KOPT-K1 (cell line): ENCODE measurements around the gene ACOXL.
"Not testable (repeated sequence)": the region's sequence is repeated elsewhere in the genome, so short reads cannot be mapped to it uniquely, and the experiment has no call there.

Experiments used
- H3K27ac ChIP-seq: fragments of 200-600 bp; sonication (generic); 2 replicates; pipeline ENCODE4 v1.5.1; 2016; ENCODE audit warnings: antibody characterized with exemption, mild to moderate bottlenecking, low read depth, low read length; ENCODE audit not compliant: poor library complexity, severe bottlenecking
- H3K36me3 ChIP-seq: fragments of 200-600 bp; sonication (generic); 2 replicates; pipeline ENCODE4 v1.5.1; 2017; ENCODE audit warnings: antibody characterized with exemption, mild to moderate bottlenecking, low read length, moderate library complexity; ENCODE audit not compliant: insufficient read depth
- H3K9me3 ChIP-seq: fragments of 200-600 bp; sonication (generic); 2 replicates; pipeline ENCODE4 v1.5.1; 2017; ENCODE audit warnings: antibody characterized with exemption, low read length, mild to moderate bottlenecking; ENCODE audit not compliant: insufficient read depth, poor library complexity, severe bottlenecking

ACOXL gene

GRCh38 chr2:111071600-111072171 lies 339.3 kb downstream of the ACOXL start:
- H3K27ac ChIP-seq = no peak overlapping the region
- H3K9me3 ChIP-seq = peaks cover 11% of the 10 kb centered on the region
- no peaks in the 10 kb centered on the region for H3K36me3 ChIP-seq

- H3K27ac ChIP-seq = no peak overlapping the region
- peaks cover 11% of the 10 kb centered on the region for H3K9me3 ChIP-seq
- H3K36me3 ChIP-seq = no peaks in the 10 kb centered on the region
Measured at GRCh38 chr2:111072220-111072871, 340.0 kb downstream of the ACOXL start.

GRCh38 chr2:111082659-111083058 lies 350.3 kb downstream of the ACOXL start:
- not testable (repeated sequence) for H3K9me3 ChIP-seq, H3K27ac ChIP-seq, H3K36me3 ChIP-seq

GRCh38 chr2:111091811-111092211 lies 359.4 kb downstream of the ACOXL start:
- H3K27ac ChIP-seq = no peak overlapping the region
- H3K9me3 ChIP-seq = no peaks in the 10 kb centered on the region
- no peaks in the 10 kb centered on the region for H3K36me3 ChIP-seq

GRCh38 chr2:111094691-111095090 lies 362.3 kb downstream of the ACOXL start:
- no peaks in the 10 kb centered on the region for H3K36me3 ChIP-seq

GRCh38 chr2:111095434-111095833 lies 363.1 kb downstream of the ACOXL start:
- no peaks in the 10 kb centered on the region for H3K36me3 ChIP-seq
- H3K9me3 ChIP-seq = no peaks in the 10 kb centered on the region
- H3K27ac ChIP-seq = no peak overlapping the region

More at GRCh38 chr2:111094691-111095090, 362.3 kb downstream of the ACOXL start:
- no peaks in the 10 kb centered on the region for H3K9me3 ChIP-seq
- no peak overlapping the region for H3K27ac ChIP-seq

GRCh38 chr2:111099402-111099801 lies 367.0 kb downstream of the ACOXL start:
- Histone ChIP-seq H3K9me3 (no peaks in the 10 kb centered on the region), H3K36me3 (no peaks in the 10 kb centered on the region), H3K27ac (no peak overlapping the region)

GRCh38 chr2:111100087-111100764 lies 367.9 kb downstream of the ACOXL start:
- H3K36me3 ChIP-seq = no peaks in the 10 kb centered on the region
- no peak overlapping the region for H3K27ac ChIP-seq
- H3K9me3 ChIP-seq = no peaks in the 10 kb centered on the region

GRCh38 chr2:111100765-111101162 lies 368.4 kb downstream of the ACOXL start:
- H3K36me3 ChIP-seq = no peaks in the 10 kb centered on the region
- no peak overlapping the region for H3K27ac ChIP-seq
- H3K9me3 ChIP-seq = no peaks in the 10 kb centered on the region

- Histone ChIP-seq H3K27ac (no peak overlapping the region), H3K36me3 (no peaks in the 10 kb centered on the region), H3K9me3 (no peaks in the 10 kb centered on the region)
Measured at GRCh38 chr2:111101592-111101991, 369.2 kb downstream of the ACOXL start.

- Histone ChIP-seq H3K9me3 (no peaks in the 10 kb centered on the region), H3K27ac (no peak overlapping the region), H3K36me3 (no peaks in the 10 kb centered on the region)
Measured at GRCh38 chr2:111102216-111102615, 369.8 kb downstream of the ACOXL start.

- Histone ChIP-seq H3K36me3 (no peaks in the 10 kb centered on the region), H3K27ac (no peak overlapping the region), H3K9me3 (no peaks in the 10 kb centered on the region)
Measured at GRCh38 chr2:111105926-111106325, 373.6 kb downstream of the ACOXL start.

- Histone ChIP-seq H3K36me3 (no peaks in the 10 kb centered on the region), H3K9me3 (no peaks in the 10 kb centered on the region)
Measured at GRCh38 chr2:111106706-111107105, 374.3 kb downstream of the ACOXL start.

GRCh38 chr2:111108745-111109271 lies 376.4 kb downstream of the ACOXL start:
- Histone ChIP-seq H3K27ac (no peak overlapping the region), H3K36me3 (no peaks in the 10 kb centered on the region), H3K9me3 (no peaks in the 10 kb centered on the region)

More at GRCh38 chr2:111106706-111107105, 374.3 kb downstream of the ACOXL start:
- H3K27ac ChIP-seq = no peak overlapping the region

GRCh38 chr2:111111101-111111755 lies 378.9 kb downstream of the ACOXL start:
- no peaks in the 10 kb centered on the region for H3K9me3 ChIP-seq
- no peak overlapping the region for H3K27ac ChIP-seq
- H3K36me3 ChIP-seq = no peaks in the 10 kb centered on the region
